ENCODE measurements around the gene PITPNC1. TPM values are rescaled to one million over a fixed set of nuclear protein-coding genes. Genes with fewer than 3 reads are reported as not detected.
A peak's percentile ranks its signal among the peaks of the same experiment; 100 is the strongest.

The PITPNC1 gene
- total RNA-seq, 1 experiment from 2014 or later, result 37.5 TPM

GRCh38 chr17:67491681-67492024, 114.6 kb downstream of the PITPNC1 start:
- Histone ChIP-seq H3K79me2 (ENCODE audit: insufficient read depth, low read length) (peaks cover 10% of the 10 kb centered on the region; the same call in 1 of the 2 replicates), H2BK120ac (ENCODE audit: low read depth, low read length, poor library complexity, severe bottlenecking) (no peak overlapping the region), H4K91ac (ENCODE audit: insufficient read length, low read depth, low read length) (no peak overlapping the region), H2BK20ac (ENCODE audit: low read depth, low read length, poor library complexity, severe bottlenecking) (no peak overlapping the region), H3K23me2 (ENCODE audit: insufficient read length, low read depth, low read length, poor library complexity, severe bottlenecking) (no peaks in the 10 kb centered on the region), H3K27me3 (ENCODE audit: insufficient read depth, low read length) (no peaks in the 10 kb centered on the region), H2BK5ac (ENCODE audit: insufficient read length, low read length) (no peak overlapping the region), H3K56ac (ENCODE audit: insufficient read length, low read depth, low read length) (no peak overlapping the region), H3K4me2 (ENCODE audit: insufficient read depth, insufficient read length, low read length) (no peak overlapping the region), H2AK5ac (ENCODE audit: insufficient read length, low read length) (no peak overlapping the region), H2BK12ac (ENCODE audit: insufficient read length, low read depth, low read length) (no peak overlapping the region), H3T11ph (ENCODE audit: low read length) (no peak overlapping the region), H4K5ac (ENCODE audit: insufficient read length, low read depth, low read length) (no peak overlapping the region), H3K4me1 (ENCODE audit: insufficient read depth, low read length) (peaks cover 8% of the 10 kb centered on the region; the same call in 1 of the 2 replicates), H2AFZ (ENCODE audit: low read length) (no peak overlapping the region), H3K27ac (ENCODE audit: insufficient read length, low read depth, low read length) (no peak overlapping the region), H4K20me1 (ENCODE audit: control insufficient read depth, insufficient read depth, insufficient read length) (no peaks in the 10 kb centered on the region), H3K18ac (ENCODE audit: insufficient read length, low read depth, low read length) (no peak overlapping the region), H4K8ac (replicated peaks; ENCODE audit: insufficient read length, low read depth, low read length) (no peak overlapping the region), H3K79me1 (ENCODE audit: insufficient read depth, low read depth, low read length, poor library complexity, severe bottlenecking) (no peaks in the 10 kb centered on the region), H3K23ac (ENCODE audit: insufficient read length, low read depth, low read length) (no peak overlapping the region), H3K4ac (ENCODE audit: low read depth, low read length) (no peak overlapping the region), H3K14ac (ENCODE audit: insufficient read depth, low read length) (no peak overlapping the region), H2BK15ac (ENCODE audit: low read depth, low read length) (no peak overlapping the region), H3K9ac (ENCODE audit: extremely low read depth, insufficient read length, low read length) (no peak overlapping the region), H3K9me3 (ENCODE audit: control insufficient read depth, low read depth, low read length) (no peaks in the 10 kb centered on the region)
- no peak overlapping the region for H3K4me3 Mint-ChIP-seq
- H3K4me1 Mint-ChIP-seq, result peaks cover 41 to 54% of the 10 kb centered on the region in 2 experiments
- H3K27me3 Mint-ChIP-seq (ENCODE audit: low read depth), result no peaks in the 10 kb centered on the region
- peak; percentile 28 for DNase-seq
- no CpG with 5 or more reads among the region's 4 CpGs for WGBS (ENCODE audit: extremely low coverage, insufficient read length, low lambda C conversion rate)
- H3K27ac Mint-ChIP-seq, result peak overlapping the region; percentile 52 to 68 (median 61); a peak in 4 of 7 replicates
- H3K9me3 Mint-ChIP-seq, result peaks cover 3 to 4% of the 10 kb centered on the region in 2 experiments; a peak in 2 of 5 replicates
- TF ChIP-seq, protein P1, sequence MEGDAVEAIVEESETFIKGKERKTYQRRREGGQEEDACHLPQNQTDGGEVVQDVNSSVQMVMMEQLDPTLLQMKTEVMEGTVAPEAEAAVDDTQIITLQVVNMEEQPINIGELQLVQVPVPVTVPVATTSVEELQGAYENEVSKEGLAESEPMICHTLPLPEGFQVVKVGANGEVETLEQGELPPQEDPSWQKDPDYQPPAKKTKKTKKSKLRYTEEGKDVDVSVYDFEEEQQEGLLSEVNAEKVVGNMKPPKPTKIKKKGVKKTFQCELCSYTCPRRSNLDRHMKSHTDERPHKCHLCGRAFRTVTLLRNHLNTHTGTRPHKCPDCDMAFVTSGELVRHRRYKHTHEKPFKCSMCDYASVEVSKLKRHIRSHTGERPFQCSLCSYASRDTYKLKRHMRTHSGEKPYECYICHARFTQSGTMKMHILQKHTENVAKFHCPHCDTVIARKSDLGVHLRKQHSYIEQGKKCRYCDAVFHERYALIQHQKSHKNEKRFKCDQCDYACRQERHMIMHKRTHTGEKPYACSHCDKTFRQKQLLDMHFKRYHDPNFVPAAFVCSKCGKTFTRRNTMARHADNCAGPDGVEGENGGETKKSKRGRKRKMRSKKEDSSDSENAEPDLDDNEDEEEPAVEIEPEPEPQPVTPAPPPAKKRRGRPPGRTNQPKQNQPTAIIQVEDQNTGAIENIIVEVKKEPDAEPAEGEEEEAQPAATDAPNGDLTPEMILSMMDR (conservative IDR thresholded peaks at IDR 0.05), result no peak
- H3K36me3 Mint-ChIP-seq (ENCODE audit: insufficient read depth in 1 of 3, low read depth in 3 of 3), result peaks cover 4 to 11% (median 8%) of the 10 kb centered on the region in 3 experiments

Measured in H9 (cell line).